Activated CD8-positive, alpha-beta T cell treated with anti-CD3 and anti-CD28 coated beads for 36 hours (primary cell): ENCODE results near the gene EFCAB10. TPM values are rescaled to one million over a fixed set of nuclear protein-coding genes. Genes with fewer than 3 reads are reported as not detected.

Source experiments
- ATAC-seq: fragments of 200-7000 bp; cut with Tn5 transposase; one replicate; pipeline ENCODE4 v1.10.0; 2021; ENCODE audit warnings: mild to moderate bottlenecking, moderate library complexity
- CTCF ChIA-PET: fragments of 350-600 bp; sonication (Branson Sonifier 250); formaldehyde crosslinking; loops from one replicate; lab custom pipeline; 2021; ENCODE audit warnings: antibody characterized with exemption; lab: Charles Lee
- POLR2A ChIA-PET: fragments of 350-600 bp; sonication (Branson Sonifier 250); formaldehyde crosslinking; loops from one replicate; lab custom pipeline; 2021; ENCODE audit warnings: antibody characterized with exemption; lab: Charles Lee
- DNase-seq: peaks from one replicate; pipeline ENCODE4 v3.0.0-alpha.2; 2020
- H3K27ac Mint-ChIP-seq: one replicate; pipeline ENCODE4 v1.8.0; 2021; ENCODE audit warnings: mild to moderate bottlenecking, mixed read lengths
- H3K27me3 Mint-ChIP-seq: one replicate; pipeline ENCODE4 v1.8.0; 2021; ENCODE audit warnings: mixed read lengths
- H3K36me3 Mint-ChIP-seq: one replicate; pipeline ENCODE4 v1.8.0; 2021; ENCODE audit warnings: low read depth, mixed read lengths
- H3K4me1 Mint-ChIP-seq: one replicate; pipeline ENCODE4 v1.8.0; 2021; ENCODE audit warnings: low read depth, mixed read lengths
- H3K4me3 Mint-ChIP-seq: one replicate; pipeline ENCODE4 v1.8.0; 2021; ENCODE audit warnings: mild to moderate bottlenecking, moderate library complexity, mixed read lengths
- H3K9me3 Mint-ChIP-seq: one replicate; pipeline ENCODE4 v1.8.0; 2021; ENCODE audit warnings: mixed read lengths
- intact Hi-C: fragments of 100-400 bp; cut with micrococcal nuclease; formaldehyde crosslinking; loops from one replicate; pipeline ENCODE4 v1.10.0; 2022
- total RNA-seq, 2 experiments: library from RNA; stranded (reverse); gene quantifications; one replicate each; pipeline ENCODE4 v1.2.3, GENCODE V29; 2021
- TF ChIP-seq, protein P1 (sequence below): fragments of 200-600 bp; IDR thresholded peaks from one replicate; pipeline ENCODE4 v1.8.0; 2022; ENCODE audit warnings: antibody characterized with exemption, mild to moderate bottlenecking

The EFCAB10 gene
- total RNA-seq, 2 experiments from 2014 or later, result not detected

GRCh38 chr7:105614341-105614840 lies 33.1 kb upstream of the EFCAB10 start:
- POLR2A ChIA-PET, result no interaction called here
- Mint-ChIP-seq H3K4me1 (no peaks in the 10 kb centered on the region), H3K9me3 (no peaks in the 10 kb centered on the region), H3K27ac (no peak overlapping the region), H3K4me3 (no peak overlapping the region), H3K36me3 (peaks cover 7% of the 10 kb centered on the region), H3K27me3 (no peaks in the 10 kb centered on the region)
- DNase-seq, result no peak
- TF ChIP-seq, protein P1, sequence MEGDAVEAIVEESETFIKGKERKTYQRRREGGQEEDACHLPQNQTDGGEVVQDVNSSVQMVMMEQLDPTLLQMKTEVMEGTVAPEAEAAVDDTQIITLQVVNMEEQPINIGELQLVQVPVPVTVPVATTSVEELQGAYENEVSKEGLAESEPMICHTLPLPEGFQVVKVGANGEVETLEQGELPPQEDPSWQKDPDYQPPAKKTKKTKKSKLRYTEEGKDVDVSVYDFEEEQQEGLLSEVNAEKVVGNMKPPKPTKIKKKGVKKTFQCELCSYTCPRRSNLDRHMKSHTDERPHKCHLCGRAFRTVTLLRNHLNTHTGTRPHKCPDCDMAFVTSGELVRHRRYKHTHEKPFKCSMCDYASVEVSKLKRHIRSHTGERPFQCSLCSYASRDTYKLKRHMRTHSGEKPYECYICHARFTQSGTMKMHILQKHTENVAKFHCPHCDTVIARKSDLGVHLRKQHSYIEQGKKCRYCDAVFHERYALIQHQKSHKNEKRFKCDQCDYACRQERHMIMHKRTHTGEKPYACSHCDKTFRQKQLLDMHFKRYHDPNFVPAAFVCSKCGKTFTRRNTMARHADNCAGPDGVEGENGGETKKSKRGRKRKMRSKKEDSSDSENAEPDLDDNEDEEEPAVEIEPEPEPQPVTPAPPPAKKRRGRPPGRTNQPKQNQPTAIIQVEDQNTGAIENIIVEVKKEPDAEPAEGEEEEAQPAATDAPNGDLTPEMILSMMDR, result no peak
- ATAC-seq, result no peak
- CTCF ChIA-PET, result no interaction called here
- intact Hi-C loops, result no loop called here

DNA sequence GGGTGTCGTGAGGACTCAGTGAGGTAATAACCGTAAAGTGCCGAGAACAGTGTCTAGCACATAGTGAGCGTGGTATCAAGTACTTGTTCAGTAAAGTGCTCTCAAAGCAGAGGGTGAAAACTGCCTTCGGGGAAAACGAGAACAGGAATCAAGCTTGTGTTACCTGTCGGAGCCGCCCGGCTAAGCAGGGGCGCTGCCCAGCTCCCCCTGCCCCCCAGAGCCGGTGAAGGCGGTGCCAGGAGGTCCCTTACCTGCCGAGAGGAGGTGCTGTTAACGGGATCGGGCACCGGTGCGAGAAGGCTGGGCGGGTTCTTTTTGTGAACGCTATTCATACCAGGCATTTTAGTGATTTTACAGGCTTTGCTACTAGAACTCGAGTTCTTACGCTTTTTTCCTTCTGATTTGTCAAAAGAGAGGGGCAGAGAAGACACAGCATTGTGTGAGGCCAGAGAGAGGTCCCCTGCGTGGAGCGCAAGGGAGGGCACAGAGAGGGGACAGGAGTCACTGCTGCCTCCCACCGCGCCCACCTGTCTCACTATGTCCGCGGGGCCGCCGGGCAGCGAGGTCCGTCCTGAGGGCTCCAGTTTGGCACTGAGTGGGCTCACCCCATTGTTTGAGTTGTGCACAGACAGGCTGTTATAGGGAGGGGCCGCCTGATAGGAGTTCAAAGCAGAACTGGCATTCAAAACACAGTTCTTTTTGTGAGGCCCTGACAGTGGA lies 32.5 kb upstream of the EFCAB10 start:
- H3K9me3 Mint-ChIP-seq, result no peaks in the 10 kb centered on the region
- H3K4me1 Mint-ChIP-seq, result no peaks in the 10 kb centered on the region
- peaks cover 7% of the 10 kb centered on the region for H3K36me3 Mint-ChIP-seq
- H3K27ac Mint-ChIP-seq, result no peak overlapping the region
- POLR2A ChIA-PET, result no interaction called here
- DNase-seq, result no peak
- intact Hi-C loops, result no loop called here
- H3K27me3 Mint-ChIP-seq, result no peaks in the 10 kb centered on the region
- no peak for ATAC-seq
- TF ChIP-seq, protein P1, result no peak
- no peak overlapping the region for H3K4me3 Mint-ChIP-seq
- CTCF ChIA-PET, result no interaction called here

DNA sequence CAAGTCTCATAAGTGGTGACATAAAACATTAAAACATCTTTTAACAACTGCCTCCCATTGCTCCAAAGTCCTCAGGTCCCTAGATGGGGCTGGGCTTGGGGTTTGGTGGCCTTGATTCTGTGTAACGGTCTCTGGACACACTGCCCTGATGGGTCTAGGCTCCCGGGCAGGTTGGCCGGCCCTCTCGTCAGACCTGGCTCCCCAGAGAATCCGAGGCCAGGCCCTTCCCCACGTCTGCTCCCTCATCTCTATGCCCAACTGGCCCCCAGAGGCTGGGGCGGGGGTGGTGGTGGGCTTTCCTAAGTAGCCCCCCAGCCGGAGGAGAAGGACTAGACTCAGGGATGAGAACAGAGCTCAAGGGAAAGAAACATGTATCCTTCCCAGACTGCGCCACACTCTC lies 31.5 kb upstream of the EFCAB10 start:
- no peak overlapping the region for H3K4me3 Mint-ChIP-seq
- CTCF ChIA-PET, result no interaction called here
- DNase-seq, result no peak
- H3K27ac Mint-ChIP-seq, result no peak overlapping the region
- peaks cover 7% of the 10 kb centered on the region for H3K36me3 Mint-ChIP-seq
- H3K4me1 Mint-ChIP-seq, result no peaks in the 10 kb centered on the region
- TF ChIP-seq, protein P1, result no peak
- no peaks in the 10 kb centered on the region for H3K9me3 Mint-ChIP-seq
- no peaks in the 10 kb centered on the region for H3K27me3 Mint-ChIP-seq
- intact Hi-C loops, result no loop called here
- POLR2A ChIA-PET, result no interaction called here
- ATAC-seq, result no peak

GRCh38 chr7:105611856-105612775 lies 30.8 kb upstream of the EFCAB10 start:
- no peak for ATAC-seq
- H3K36me3 Mint-ChIP-seq, result peaks cover 7% of the 10 kb centered on the region
- H3K27me3 Mint-ChIP-seq, result no peaks in the 10 kb centered on the region
- ChIA-PET CTCF (no interaction called here), POLR2A (no interaction called here)
- intact Hi-C loops, result no loop called here
- no peaks in the 10 kb centered on the region for H3K4me1 Mint-ChIP-seq
- H3K9me3 Mint-ChIP-seq, result no peaks in the 10 kb centered on the region
- no peak overlapping the region for H3K27ac Mint-ChIP-seq
- no peak overlapping the region for H3K4me3 Mint-ChIP-seq
- no peak for DNase-seq
- TF ChIP-seq, protein P1, result no peak
